ENCODE results near the gene DYNLT2B.

Gene DYNLT2B

GRCh38 chr3:196335503-196335948 lies 17.5 kb upstream of the DYNLT2B start:
- TF ChIP-seq ZFP3 (CRISPR knock-in tag; IDR thresholded peaks at IDR 0.05): no peak
- no peak for TF ChIP-seq SNAI2 (CRISPR knock-in tag; IDR thresholded peaks at IDR 0.05)
- no peak for TF ChIP-seq GLIS3 (CRISPR knock-in tag; IDR thresholded peaks at IDR 0.05)
- TF ChIP-seq ISL1 (CRISPR knock-in tag; IDR thresholded peaks at IDR 0.05): no peak
- TF ChIP-seq OSR1 (CRISPR knock-in tag; IDR thresholded peaks at IDR 0.05): no peak
- ATAC-seq: no peak

GRCh38 chr3:196334982-196335381 lies 16.9 kb upstream of the DYNLT2B start:
- ATAC-seq: no peak
- TF ChIP-seq BACH2 (CRISPR knock-in tag; IDR thresholded peaks at IDR 0.05; ENCODE audit: borderline replicate concordance) (no peak), PATZ1 (CRISPR knock-in tag; IDR thresholded peaks at IDR 0.05; ENCODE audit: borderline replicate concordance) (no peak), PPARA (CRISPR knock-in tag; IDR thresholded peaks at IDR 0.05; ENCODE audit: borderline replicate concordance) (no peak), GLIS3 (CRISPR knock-in tag; IDR thresholded peaks at IDR 0.05) (no peak), ARNTL (CRISPR knock-in tag; IDR thresholded peaks at IDR 0.05; ENCODE audit: borderline replicate concordance, low read depth) (no peak), ZFP3 (CRISPR knock-in tag; IDR thresholded peaks at IDR 0.05) (no peak), CSRNP3 (CRISPR knock-in tag; IDR thresholded peaks at IDR 0.05) (no peak), ISL1 (CRISPR knock-in tag; IDR thresholded peaks at IDR 0.05) (no peak), CSDC2 (CRISPR knock-in tag; IDR thresholded peaks at IDR 0.05) (no peak), ESRRG (CRISPR knock-in tag; IDR thresholded peaks at IDR 0.05) (no peak), ZFP30 (CRISPR knock-in tag; IDR thresholded peaks at IDR 0.05) (no peak), TSHZ2 (CRISPR knock-in tag; IDR thresholded peaks at IDR 0.05) (no peak), SNAI2 (CRISPR knock-in tag; IDR thresholded peaks at IDR 0.05) (no peak), ZNF70 (CRISPR knock-in tag; IDR thresholded peaks at IDR 0.05) (no peak), ZC3H10 (CRISPR knock-in tag; IDR thresholded peaks at IDR 0.05) (no peak), TOX (CRISPR knock-in tag; IDR thresholded peaks at IDR 0.05; ENCODE audit: borderline replicate concordance) (no peak), OSR1 (CRISPR knock-in tag; IDR thresholded peaks at IDR 0.05) (no peak)

GRCh38 chr3:196332168-196332567 lies 14.1 kb upstream of the DYNLT2B start:
- ATAC-seq: no peak

More at GRCh38 chr3:196332168-196332567, 14.1 kb upstream of the DYNLT2B start:
- no peak for TF ChIP-seq TOX (CRISPR knock-in tag; IDR thresholded peaks at IDR 0.05; ENCODE audit: borderline replicate concordance)
- TF ChIP-seq ZNF8 (CRISPR knock-in tag; IDR thresholded peaks at IDR 0.05): no peak
- TF ChIP-seq OSR1 (CRISPR knock-in tag; IDR thresholded peaks at IDR 0.05): no peak
- no peak for TF ChIP-seq POU6F1 (CRISPR knock-in tag; IDR thresholded peaks at IDR 0.05; ENCODE audit: borderline replicate concordance, low read depth)
- no peak for TF ChIP-seq ESRRG (CRISPR knock-in tag; IDR thresholded peaks at IDR 0.05)
- TF ChIP-seq GLIS3 (CRISPR knock-in tag; IDR thresholded peaks at IDR 0.05): no peak
- no peak for TF ChIP-seq PATZ1 (CRISPR knock-in tag; IDR thresholded peaks at IDR 0.05; ENCODE audit: borderline replicate concordance)
- TF ChIP-seq ARNTL (CRISPR knock-in tag; IDR thresholded peaks at IDR 0.05; ENCODE audit: borderline replicate concordance, low read depth): no peak

All from SK-N-SH treated with all-trans-retinoic acid at 6 μM for 48 hours (cell line).